ENCODE results near the gene RGS21.

The RGS21 gene

DNA sequence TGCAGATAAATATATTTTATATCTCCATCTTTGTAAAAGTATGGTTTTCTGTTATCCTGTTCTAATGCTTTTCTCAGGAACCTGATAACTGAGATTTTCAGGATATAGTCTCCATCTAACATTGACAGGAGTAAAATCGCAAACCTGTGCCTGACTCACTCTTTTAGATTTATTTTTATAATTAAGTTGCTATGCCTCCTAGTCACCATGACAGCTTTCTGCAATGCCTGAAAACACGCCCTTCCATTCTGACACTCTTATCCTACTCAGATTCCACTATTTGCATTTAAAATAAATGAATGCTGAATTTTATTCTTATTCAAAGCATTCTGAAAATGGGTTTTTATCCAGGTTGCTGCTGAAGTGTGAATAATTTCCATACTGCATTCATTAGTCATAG, 62.8 kb downstream of the RGS21 start:
- DNase-seq, result no peak

DNA sequence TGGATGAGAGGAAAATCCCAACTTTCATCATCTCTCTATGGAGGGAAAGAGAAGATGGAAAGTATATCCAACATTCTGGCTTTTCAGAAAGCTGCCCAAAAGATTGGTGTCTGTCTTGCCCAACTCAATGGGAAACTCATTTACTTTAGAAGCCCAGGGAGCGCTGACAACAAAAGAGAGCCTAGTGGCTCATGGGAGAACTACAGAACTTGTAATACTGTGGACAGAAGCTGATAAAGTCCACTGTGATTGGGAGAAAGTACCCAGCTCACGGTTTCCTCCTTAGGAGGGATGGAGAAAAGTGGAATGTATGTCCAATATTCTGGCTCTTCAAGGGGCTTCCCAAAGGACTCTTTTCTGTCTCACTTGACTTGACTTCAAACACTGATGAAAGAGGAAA, 66.0 kb downstream of the RGS21 start:
- DNase-seq, result no peak

DNA sequence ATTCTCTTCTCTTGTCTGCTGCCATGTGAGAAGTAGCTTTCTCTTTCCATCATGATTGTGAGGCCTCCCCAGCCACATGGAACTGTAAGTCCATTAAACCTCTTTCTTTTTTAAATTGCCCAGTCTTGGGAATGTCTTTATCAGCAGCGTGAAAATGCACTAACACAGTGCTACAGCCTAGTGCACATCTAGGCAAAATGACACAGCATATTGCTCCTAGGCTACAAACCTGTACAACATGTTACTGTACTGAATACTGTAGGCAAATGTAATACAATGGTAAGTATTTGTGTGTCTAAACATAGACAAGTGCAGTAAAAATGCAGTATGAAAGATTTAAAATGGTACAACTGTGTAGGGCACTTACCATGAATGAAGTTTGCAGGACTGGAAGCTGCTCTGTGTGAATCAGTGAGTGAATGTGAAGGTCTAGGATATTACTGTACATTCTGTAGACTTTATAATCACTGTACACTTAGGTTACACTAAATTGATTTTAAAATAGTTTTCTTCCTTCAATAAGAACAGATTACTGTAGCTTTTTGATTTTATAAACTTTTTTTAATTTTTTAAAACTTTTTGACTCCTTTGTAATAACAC, 69.4 kb downstream of the RGS21 start:
- no peak for DNase-seq

DNA sequence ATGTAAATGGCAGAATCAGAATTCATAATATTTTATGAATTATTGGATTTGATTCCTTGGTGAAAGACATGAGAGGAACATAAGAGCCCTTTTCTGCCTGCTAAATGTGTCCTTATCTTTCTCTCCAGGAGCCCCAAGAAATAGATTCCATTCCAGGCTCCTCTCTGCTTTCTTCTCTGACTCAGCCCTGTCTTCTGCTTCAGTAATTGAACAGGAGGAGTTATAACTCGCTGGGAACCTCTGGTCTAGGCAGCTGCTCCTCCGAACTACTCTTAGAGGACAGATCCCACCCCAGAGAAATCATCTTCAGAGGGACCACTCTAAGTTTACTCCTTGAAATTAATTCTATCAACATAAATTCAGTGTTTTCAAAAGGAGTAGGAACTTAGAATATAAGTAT, 78.4 kb downstream of the RGS21 start:
- DNase-seq, result no peak

DNA sequence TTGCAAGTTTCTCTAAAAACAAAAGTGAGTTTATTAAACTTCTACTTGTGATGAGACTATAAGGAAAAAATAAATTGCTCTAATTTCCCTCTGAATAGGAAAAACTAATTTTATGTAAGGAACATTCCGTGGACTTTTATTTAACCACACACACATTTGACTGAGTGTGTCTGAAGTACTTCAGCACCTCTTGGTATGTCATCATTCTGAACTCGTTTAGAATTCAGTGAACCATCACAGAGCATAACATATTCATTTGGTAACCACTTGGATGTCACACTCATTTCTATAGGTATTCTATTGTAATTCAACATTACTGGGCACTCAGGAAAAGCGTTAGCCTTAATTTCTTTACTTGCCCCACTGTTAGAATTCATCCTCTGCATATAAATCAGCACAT, 79.1 kb downstream of the RGS21 start:
- DNase-seq, result no peak

DNA sequence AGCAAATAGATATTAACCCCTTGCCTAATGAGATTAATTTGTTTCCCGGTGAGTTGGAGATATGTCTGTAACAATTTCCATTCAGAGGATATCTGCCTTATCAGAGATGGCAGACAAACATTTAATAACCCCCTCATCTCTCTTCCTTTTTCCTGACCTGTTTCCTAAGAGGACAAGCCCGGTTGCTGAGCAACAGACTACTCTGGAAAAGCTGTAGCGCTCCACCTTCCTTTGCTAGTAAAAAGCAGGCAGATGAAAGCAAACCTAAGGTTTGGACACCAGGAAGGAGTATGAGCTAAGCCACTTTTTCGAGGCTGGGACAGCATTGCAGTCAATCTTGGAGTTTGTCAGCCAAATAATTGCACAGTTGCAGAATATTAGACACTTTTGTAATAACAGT, 82.4 kb downstream of the RGS21 start:
- no peak for DNase-seq

DNA sequence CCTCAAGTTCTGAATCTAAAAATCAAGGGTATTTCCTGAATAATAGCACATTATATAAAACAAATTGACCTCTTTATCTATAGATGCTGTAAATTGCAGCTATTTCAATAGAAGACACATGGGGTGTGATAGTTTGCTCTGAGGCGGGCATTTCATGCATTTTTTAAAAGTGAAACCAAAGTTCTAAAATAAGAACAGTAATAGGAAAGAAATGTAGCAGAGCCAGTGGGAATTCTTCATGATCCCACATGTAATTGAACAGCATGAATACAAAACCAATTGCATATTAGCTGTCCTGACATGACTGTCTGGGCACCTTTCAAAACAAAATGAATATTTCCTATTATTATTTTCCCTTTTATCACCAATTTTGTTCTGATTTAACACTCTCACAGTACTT, 85.0 kb downstream of the RGS21 start:
- no peak for DNase-seq

DNA sequence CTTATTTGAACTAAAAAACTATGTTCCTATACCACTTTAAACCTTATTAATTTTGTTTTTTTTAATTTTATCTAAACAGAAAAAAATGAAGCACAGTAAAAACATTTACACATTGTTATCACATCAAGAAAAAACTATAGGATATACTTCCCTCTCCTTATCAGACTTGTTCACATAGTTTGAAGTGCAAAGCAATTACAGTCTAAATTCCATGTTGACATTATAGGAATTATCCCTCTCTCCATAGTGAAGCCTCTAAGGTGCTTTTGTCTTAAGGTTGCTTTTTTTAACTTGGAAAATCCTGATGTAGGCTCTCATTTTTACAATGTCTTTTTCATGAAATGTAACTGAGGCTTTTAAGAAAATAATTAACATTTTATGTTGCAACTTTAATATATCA, 85.8 kb downstream of the RGS21 start:
- no peak for DNase-seq

DNA sequence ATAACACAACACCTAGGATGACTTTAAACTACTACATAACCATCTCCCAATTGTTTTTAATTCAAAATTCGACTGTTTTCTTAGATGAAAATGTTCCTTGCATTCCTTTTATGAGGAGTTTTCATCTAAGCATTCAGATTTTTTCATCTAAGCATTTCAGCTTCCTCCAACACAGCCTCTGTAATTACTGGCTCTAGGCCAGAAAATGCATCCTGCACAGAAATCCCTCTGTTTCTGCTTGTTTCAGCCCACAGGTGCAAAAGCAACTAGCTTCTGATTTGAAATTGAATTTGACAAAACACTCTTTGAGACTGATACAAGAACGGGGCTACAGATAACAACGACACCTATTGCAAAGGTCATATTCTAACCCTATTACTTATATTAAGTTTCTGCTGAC, 90.4 kb downstream of the RGS21 start:
- no peak for DNase-seq
